Left cardiac atrium (tissue), 4 donors: Measurements from ENCODE around the gene MRPL44. TPM values are rescaled to one million over a fixed set of nuclear protein-coding genes. Genes with fewer than 3 reads are reported as not detected.
"Not testable (repeated sequence)": the region's sequence is repeated elsewhere in the genome, so short reads cannot be mapped to it uniquely, and the experiment has no call there.

Experiments used
- ATAC-seq, 2 donors: fragments of 200-7000 bp; cut with Tn5 transposase; one replicate each; pipeline ENCODE4 v1.9.1; 2020; ENCODE audit warnings: mild to moderate bottlenecking in 2 of 2, moderate library complexity in 2 of 2
- DNase-seq: peaks from one replicate; pipeline ENCODE4 v3.0.0-alpha.2; 2020
- intact Hi-C, 2 donors: fragments of 100-400 bp; cut with DNase I; formaldehyde crosslinking; loops; one replicate each; pipeline versions ENCODE4 v1.14.1 to v1.15.1; 2022 to 2023
- total RNA-seq, 2 donors: library from RNA; stranded (reverse); fragmentation: NEBNext Ultra II Directional; extraction: Animal tissue kit (Norgen Biotek cat#: 25700); gene quantifications; one replicate each; pipeline ENCODE4 v1.2.1, GENCODE V29; 2021
- donor health status: DM: no; HTN: yes; CAD: no.
- donor health status: DM: no; HTN: yes; CAD: no; lungs with severe emphysema.
- donor health status: DM: yes; HTN: yes; CAD: no.
- donor health status: Dilated cardiomyopathy.

The MRPL44 gene
- total RNA-seq, 2 donors from 2014 or later: 28.0 to 29.5 TPM

DNA sequence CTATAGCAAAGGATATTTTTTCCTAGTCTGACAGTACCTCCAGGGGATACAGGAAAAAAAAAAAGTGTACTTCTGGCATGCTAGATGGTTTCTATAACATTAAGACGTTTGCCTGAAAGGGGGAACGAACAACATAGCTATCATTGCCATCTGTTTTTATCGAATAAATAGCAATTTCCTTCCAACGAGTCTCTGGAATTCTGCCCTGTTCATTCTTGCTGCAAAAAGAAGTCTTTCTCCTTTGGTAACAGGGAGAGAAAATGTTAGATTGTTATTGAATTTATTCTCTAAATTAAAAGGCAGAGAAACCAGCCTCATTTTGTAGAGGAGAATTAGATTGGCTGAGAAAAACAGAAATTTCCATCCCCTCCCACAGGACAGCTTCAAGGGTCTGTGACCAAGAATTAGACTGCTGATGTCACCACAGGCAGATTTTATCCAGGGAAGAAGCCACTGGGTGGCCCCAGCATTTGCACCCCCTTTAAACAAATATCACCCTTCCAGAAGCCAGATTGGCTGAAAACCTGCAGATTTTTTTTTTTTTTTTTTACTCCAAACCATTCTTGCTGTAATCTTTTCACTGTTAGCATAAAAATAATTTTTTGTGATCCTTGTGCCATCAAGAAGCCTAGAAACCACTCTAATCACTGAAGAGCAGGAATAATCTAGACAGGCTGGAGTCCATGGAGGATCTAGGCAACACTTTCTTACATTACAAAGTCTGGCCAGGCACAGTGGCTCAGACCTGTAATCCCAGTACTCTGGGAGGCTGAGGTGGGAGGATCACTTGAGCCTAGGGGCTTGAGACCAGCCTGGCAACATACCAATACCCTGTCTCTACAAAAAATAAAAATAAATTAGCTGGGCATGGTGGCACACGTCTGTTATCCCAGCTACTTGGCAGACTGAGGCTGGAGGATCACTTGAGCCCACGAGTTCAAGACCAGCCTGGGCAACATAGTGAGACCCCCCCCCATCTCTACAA lies 24.2 kb upstream of the MRPL44 start:
- intact Hi-C loops: no loop called here
- ATAC-seq (no peak), DNase-seq (no peak)

DNA sequence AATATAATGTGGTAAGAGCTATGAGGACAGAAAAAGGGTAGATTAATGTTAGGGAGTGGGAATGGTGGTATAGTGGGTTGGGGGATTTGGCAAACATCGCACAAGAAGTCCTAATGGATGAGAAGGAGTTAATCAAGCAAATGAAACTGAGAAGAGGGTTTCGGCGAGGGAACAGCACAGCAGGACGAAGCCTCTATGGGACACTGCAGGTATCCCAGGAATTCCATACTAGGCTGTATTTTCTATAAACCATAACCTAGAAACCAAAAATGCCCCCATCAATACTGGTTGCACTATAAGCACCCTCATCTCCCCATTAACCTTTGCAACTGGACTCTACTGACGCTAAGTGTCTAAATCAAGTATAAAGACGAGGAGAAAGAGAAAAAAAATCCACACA lies 22.4 kb upstream of the MRPL44 start:
- no peak for DNase-seq
- intact Hi-C loops: no loop called here
- no peak for ATAC-seq

DNA sequence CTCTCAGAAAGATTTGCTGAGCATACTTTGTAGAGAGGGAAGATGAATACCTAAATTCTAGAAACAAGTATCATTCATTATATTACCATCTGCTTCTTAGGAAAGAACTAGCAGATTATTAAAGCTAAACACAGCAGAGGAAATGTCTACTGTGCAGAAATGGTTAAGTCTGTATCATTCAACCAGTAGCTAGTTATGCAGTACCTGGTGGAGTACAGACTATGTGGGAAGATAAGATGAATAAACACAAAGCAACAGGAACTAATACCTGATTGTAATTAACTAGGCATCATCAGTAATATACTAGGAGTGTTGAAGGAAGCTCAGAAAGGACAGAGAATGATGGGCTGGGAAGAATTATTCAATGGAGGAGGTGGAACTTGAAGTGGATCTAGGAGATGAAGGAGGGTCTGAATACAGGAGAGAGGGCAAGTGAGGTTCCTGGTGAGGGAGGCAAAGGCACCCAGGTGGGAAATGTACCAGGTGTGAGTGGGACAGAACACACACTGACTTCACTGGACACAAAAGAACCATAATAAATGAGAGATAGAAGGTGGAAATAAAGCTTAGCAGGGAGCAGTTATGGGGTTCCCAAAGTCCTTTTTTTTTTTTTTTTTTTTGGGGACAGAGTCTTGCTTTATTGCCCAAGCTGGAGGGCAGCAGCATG lies 21.7 kb upstream of the MRPL44 start:
- DNase-seq: no peak

DNA sequence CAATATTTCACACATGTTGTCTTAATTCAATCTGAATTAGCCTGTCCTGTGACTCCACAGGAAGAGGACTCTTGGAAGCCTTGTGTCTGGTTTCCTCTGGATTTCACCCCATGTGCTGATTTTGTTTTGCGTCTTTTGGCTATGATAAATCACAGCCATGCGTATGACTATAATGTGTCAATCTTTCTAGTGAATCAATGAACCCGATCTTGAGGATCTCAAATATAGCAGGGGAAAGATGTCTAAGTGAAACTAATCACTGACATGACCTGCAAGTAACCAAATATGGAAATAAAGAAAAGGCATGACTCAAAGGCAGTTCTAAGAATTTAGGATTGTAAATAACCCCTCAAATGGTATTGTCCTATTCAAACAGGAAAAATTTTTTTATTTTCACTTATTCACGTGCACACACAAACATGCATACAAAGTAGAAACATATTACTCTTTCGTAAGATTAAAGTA lies 20.4 kb upstream of the MRPL44 start:
- DNase-seq (no peak), ATAC-seq (no peak)
- intact Hi-C loops: no loop called here

More for the DNA sequence above, 21.7 kb upstream of the MRPL44 start:
- intact Hi-C loops: no loop called here
- no peak for ATAC-seq

DNA sequence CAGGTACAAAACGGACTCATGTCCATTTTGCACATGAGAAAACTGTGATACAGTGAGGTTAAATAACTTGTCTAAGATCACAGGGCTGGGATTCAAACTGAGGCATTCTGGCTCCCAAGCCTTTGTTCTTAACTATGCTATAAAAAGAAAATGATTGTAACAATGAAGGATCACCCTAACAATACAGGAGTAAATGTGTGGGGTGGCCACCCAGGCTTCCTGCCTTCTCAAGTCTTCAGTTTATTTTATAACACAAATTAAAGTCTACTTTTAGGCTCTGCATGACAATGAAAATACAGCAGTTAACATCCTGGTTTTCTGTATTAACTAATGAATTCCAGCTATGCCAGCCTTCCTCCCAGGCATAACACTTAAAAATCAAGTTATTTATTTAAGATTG lies 19.7 kb upstream of the MRPL44 start:
- ATAC-seq (no peak), DNase-seq (no peak)
- intact Hi-C loops: no loop called here

DNA sequence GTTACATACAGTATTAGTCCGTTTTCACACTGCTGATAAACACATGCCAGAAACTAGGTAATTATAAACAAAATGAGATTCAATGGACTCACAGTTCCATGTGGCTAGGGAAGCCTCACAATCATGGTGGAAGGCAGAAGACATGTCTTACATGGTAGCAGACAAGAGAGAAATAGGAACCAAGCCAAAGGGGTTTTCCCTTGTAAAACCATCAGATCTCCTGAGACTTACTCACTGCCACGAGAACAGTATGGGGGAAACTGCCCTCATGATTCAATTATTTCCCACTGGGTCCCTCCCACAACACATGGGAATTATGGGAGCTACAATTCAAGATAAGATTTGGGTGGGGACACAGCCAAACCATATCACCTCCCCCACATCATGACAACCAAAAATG lies 17.8 kb upstream of the MRPL44 start:
- DNase-seq, intact Hi-C loops, ATAC-seq: not testable (repeated sequence)

DNA sequence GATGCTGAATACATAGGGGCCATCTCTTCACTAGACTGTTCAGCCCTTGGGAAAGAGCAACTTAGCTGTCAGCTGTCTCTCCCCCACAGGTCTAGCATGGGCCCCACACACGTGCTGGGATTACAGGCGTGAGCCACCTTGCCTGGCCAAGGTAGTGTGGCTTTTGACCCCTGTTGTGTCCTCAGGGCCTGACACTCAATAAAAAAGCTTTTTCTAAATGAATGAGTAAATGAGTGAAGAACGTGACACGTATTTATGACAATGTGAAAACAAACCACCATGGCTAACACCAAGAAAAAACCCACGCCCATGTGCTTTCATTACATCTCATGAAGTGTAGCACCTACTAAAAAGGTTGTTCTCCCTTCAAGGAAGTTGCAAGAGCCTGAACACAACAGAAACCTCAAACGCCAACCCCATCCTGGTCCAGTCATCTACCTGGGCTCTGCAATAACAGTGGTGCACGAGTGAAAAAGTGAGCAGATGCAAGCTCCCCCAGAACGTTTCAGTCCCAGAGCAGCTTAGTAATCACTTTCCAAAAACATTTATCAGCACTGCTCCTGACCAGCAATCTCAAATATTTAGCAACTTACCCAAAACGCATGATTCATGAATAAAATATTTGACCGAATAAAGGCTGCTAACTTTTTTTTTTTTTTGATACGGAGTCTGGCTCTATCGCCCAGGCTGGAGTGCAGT lies 15.5 kb upstream of the MRPL44 start:
- ATAC-seq: peak in 1 of 2 donors; percentile 34
- intact Hi-C loops: no loop called here
- DNase-seq: no peak

DNA sequence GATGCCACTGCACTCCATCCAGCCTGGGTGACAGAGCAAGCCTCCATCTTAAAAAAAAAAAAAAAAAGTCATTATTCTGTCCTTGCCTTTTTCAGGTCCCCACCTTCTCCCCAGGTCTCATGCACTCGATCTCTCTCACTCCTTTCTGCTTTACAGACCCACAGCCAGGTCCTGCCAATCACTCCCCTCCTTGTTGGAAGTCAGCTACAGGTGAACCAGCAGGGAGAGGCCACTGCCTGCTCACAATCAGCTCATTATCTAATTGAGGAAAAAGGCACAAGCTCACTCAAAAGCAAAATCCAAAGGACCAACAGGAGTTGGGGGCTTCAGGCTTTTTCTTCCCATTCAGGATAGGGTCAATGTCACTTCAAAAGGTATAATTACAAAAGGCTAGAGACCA lies 14.1 kb upstream of the MRPL44 start:
- ATAC-seq (no peak), DNase-seq (no peak)
- intact Hi-C loops: no loop called here

DNA sequence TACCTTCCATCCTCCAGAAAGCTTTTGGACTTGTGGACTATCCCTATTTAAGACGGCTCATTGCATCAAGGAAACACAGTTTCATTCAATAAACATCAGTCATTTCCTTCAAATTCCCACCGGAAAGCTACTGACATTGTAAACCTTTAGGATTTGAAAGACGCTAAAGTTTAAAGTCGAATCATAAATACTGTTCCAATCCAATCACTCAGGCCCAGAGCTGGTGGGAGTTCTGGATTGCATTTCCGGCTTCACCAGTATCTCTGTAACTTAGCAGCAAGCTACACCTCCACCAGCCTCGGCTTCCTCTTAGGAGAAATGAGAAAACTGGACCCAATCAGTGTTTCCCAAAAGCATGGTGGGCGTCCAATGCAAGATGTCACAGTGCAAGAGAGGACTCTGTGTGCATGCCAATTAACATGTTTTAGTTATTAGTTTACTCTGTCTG lies 13.7 kb upstream of the MRPL44 start:
- intact Hi-C loops: no loop called here
- ATAC-seq (peak in 1 of 2 donors; percentile 11), DNase-seq (peak; percentile 49)

DNA sequence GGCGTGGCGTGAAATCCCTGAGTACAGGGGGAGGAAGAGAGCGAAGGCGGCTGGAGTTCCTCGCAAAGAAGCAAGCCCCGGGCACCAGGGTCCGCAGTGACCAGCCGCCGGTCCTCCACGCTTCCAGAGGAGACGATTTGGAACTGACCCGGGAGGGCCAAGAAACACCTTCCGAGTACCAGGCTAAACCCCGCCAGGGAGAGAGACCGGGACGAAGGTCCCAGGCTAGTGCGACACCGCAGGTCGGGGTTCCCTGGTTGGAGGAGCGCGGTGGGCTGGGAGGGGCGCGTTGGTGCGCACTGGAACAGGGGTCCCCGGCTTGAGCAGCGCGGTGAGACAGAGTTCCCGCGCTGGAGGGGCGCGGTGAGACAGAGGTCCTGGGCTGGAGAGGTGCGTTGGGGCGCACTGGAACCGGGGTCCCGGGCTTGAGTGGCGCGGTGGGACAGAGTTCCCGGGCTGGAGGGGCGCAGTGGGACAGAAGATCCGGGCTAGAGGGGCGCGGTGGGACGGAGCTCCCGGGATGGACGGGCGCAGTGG lies 13.0 kb upstream of the MRPL44 start:
- ATAC-seq (peak; percentile 56 to 72), DNase-seq (peak; percentile 48)
- intact Hi-C loops: no loop called here

DNA sequence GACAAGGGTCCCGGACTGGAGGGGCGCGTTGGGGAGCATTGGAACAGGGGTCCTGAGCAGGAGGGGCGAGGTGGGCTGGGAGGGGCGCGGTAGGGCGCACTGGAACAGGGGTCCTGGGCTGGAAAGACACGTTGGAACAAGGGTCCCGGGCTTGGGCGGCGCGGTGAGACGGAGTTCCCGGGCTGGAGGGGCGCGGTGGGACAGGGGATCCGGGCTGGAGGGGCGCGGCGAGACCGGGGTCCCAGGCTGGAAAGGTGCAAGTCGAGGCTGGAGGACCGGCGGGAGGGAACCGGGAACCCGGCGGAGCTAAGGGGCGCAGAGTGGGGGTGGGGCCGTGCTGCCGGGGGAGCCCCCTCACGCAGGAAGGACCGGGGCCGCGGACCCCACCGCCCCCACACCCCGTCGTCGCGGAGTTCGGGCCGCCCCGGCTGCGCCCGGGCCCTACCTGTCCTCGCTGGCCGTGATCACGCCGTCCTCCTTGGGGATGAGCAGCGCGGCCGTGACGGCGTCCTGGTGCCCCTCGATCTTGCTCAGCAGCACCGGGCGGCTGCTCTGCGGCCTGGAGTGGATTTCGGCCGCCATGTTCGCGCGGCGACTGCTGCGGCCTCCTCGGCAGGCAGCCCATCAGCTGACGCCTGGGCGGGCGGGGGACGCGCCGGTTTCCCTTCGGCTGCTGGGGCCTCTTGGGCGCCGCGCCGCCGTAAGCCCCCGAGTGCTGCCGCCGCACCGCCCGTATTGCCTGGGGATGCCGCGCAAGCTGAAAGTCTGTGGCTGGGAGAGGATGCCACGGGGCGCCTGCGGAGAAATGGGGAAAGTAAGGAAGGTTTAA lies 12.3 kb upstream of the MRPL44 start, which contains the start of gene WDFY1:
Gene WDFY1 (minus strand): TSS at position 633 of the 829 bp plus-strand sequence. CDS start 51 bp downstream, at position 582.
- intact Hi-C loops: no loop called here
- DNase-seq (peak; percentile 93), ATAC-seq (peak; percentile 95 to 96)

DNA sequence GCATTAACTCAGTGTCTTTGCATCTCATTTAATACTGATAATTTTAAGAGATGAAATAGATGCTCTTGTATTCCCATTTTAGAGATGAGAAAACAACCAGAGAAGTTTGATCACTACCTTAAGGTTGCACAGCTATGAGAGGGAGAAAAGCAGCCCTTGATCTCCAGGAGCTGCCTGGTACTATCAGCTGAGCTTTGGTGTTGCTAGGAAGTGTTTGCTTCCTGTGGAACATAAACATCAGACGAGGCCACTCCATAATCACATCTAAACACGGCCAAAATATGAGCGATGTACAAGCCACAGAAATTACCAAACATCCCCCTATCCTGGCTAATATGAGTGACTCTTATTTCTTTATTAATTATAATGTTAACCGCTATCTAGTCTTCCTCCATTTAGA lies 11.5 kb upstream of the MRPL44 start:
- no peak for DNase-seq
- no peak for ATAC-seq
- intact Hi-C loops: no loop called here

DNA sequence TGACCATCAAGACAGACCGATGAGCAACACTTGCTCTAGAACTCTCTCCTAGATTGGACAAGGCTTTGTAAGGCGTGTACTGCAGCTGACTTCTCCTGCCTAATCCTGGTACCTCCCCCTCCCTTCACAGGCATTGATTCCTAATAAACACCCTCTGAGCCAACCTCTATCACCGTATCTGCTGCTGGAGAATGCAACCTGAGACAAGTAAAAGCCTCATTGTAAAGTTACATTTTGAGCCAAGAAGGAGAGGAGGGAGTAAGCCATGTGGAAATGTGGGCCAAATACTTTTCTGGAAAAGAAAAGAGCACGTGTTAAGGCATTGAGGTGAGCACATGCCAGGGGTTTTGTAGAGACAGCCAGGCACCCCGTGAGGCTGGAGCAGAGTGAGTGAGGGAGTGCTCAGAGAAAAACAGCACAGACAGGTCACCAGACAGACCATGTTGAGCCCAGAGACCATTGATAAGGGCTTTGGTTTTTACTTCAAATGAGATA lies 9.5 kb upstream of the MRPL44 start:
- no peak for ATAC-seq
- DNase-seq: no peak
- intact Hi-C loops: no loop called here

DNA sequence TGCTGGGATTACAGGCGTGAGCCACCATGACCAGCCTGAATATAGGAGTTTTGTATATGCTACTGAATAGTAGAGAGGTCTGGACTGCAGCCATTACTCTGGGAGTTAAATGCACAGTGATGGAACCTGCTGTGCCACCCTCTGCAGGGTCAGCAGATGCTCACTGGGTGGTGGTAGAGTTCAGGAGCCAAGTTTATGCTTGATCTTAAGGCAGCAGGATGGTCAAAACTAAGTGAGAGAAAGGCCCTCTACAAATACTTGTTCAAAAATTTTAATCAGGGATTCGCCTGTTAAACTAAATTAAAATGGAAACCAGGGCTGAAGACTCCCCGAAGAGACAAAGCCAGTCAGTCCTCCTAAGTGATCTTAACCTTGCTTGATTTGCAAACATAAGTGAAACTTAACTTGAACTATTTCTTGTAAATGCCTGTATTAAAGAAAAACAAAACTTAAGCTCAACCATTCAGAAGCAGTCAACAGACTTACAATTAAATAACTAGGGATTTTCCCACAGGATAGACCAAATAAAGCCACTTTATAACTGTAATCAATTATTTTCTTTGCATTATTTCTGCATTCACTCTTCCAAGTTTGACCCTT lies 7.9 kb upstream of the MRPL44 start:
- DNase-seq (no peak), ATAC-seq (no peak)
- intact Hi-C loops: no loop called here

DNA sequence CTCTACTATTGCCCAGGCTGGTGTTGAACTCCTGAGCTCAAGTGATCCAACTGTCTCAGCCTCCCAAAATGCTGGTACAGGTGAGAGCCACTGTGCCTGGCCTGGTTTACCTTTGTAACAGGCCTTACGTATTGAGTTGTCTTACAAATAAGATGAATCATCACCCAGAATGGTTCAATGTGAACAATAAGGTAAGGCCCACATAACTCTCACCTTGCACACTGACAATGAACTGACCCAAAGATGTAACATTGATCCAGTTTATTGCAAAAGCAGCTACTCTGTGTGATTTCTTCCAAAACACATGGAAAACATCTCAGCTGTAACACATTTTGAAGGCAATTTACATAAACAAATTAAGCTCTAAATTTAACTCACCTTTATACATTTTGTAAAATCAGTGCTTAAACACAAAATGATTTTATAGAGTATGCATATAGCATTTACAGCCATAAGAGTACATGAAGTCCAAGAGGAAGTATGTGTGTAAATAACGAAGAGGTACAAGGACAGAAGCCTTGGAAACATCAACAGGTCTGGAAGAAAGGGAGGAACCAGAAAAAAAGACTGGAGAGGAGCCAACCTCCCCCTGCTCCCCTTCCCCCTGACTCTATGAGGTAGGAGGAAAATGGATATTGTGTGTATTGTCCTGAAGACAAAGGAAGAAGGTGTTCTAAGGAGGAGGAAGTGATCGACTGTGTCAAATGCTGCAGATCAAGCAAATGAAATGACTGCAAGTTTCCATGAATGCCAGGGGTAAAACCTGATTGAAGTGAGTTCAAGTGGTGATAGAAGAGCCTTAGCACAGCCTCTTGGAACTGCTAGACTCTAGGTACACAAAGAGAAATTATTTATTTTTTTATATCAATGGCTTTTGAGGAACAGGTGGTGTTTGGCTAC lies 6.6 kb upstream of the MRPL44 start:
- DNase-seq (no peak), ATAC-seq (no peak)
- intact Hi-C loops: no loop called here

DNA sequence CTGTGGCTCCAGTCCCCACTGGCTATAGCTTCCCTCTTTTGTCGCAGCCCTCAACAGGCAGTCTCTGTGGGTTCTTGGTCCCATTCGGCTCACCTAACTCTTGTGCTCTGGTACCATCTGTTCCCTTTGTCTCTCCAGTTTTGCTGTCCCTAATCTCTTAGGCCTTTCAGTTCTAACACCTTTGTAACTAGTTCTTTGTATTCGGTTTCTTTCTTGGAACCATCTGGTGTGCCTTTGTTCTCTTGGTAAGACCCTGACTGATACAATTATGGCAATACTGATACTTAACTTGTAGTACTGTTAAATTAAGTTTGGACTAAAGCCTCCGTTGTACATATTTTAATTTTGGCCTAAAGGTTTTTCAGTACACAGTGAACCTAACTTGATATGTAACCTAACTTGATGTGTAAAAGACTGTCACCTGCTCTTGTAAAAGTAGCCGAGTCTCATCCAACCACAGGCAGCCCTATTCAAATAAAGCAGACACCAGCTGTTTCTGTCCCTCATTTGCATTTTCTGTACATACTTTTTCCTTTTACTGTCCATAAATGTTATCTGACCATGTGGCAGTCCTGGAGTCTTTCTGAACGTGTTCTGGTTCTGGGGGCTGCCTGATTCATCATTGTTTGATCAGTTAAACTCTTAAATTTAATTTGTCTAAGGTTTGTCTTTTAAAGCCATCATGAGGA lies 4.8 kb upstream of the MRPL44 start:
- intact Hi-C loops: no loop called here
- DNase-seq (no peak), ATAC-seq (no peak)
